ENCODE results near the gene CYP26C1. TPM values are rescaled to one million over a fixed set of nuclear protein-coding genes. Genes with fewer than 3 reads are reported as not detected.

Gene CYP26C1
- total and polyA plus RNA-seq, 2 experiments from 2014 or later = 0.18 TPM; not detected in 1

- Histone ChIP-seq H3K4me3 (no peak overlapping the region), H3K4me1 (ENCODE audit: insufficient read depth) (peaks cover 23% of the 10 kb centered on the region), H3K27me3 (peaks cover 44% of the 10 kb centered on the region), H3K79me2 (no peaks in the 10 kb centered on the region), H3K27ac (no peak overlapping the region), H3K4me2 (no peak overlapping the region), H3K9me3 (ENCODE audit: low read depth) (no peaks in the 10 kb centered on the region), H2AFZ (no peak overlapping the region), H3K9me2 (replicated peaks; ENCODE audit: insufficient read depth) (no peaks in the 10 kb centered on the region), H4K20me1 (ENCODE audit: insufficient read depth, poor library complexity, severe bottlenecking) (no peaks in the 10 kb centered on the region), H3K36me3 (replicated peaks; ENCODE audit: insufficient read depth, low read depth) (no peaks in the 10 kb centered on the region)
- 47% methylated on average over 5 of the region's 5 CpGs for WGBS (ENCODE audit: low lambda C conversion rate, missing lambda C conversion rate)
- DNase-seq (ENCODE audit: low spot score) = no peak
- no peak for TF ChIP-seq EZH2phosphoT487 (IDR thresholded peaks at IDR 0.05; ENCODE audit: low read depth, severe bottlenecking, unreplicated experiment)
- no peak for TF ChIP-seq CTCF (IDR thresholded peaks at IDR 0.05; ENCODE audit: poor library complexity)
- TF ChIP-seq EZH2 (IDR thresholded peaks at IDR 0.05; ENCODE audit: borderline replicate concordance) = no peak
Measured at GRCh38 chr10:93077860-93078337, 17.3 kb downstream of the CYP26C1 start.

GRCh38 chr10:93079663-93080349 is 19.2 kb downstream of the CYP26C1 start:
- Histone ChIP-seq H3K4me2 (peak overlapping the region; percentile 37), H3K79me2 (no peaks in the 10 kb centered on the region), H3K27me3 (peaks cover 25% of the 10 kb centered on the region), H3K9me3 (ENCODE audit: low read depth) (no peaks in the 10 kb centered on the region), H3K27ac (no peak overlapping the region), H3K9me2 (replicated peaks; ENCODE audit: insufficient read depth) (no peaks in the 10 kb centered on the region), H3K4me3 (no peak overlapping the region), H3K36me3 (replicated peaks; ENCODE audit: insufficient read depth, low read depth) (no peaks in the 10 kb centered on the region), H3K4me1 (ENCODE audit: insufficient read depth) (peaks cover 6% of the 10 kb centered on the region), H4K20me1 (ENCODE audit: insufficient read depth, poor library complexity, severe bottlenecking) (no peaks in the 10 kb centered on the region), H2AFZ (peak overlapping the region; percentile 18)
- DNase-seq (ENCODE audit: low spot score) = no peak
- WGBS (ENCODE audit: low lambda C conversion rate, missing lambda C conversion rate) = 75% methylated on average over 9 of the region's 9 CpGs
- TF ChIP-seq EZH2 (IDR thresholded peaks at IDR 0.05; ENCODE audit: borderline replicate concordance) (no peak), EZH2phosphoT487 (IDR thresholded peaks at IDR 0.05; ENCODE audit: low read depth, severe bottlenecking, unreplicated experiment) (no peak), CTCF (IDR thresholded peaks at IDR 0.05; ENCODE audit: poor library complexity) (no peak)

- H3K27me3 ChIP-seq = peaks cover 18% of the 10 kb centered on the region
Measured at GRCh38 chr10:93080350-93081046, 19.9 kb downstream of the CYP26C1 start.

More at GRCh38 chr10:93080350-93081046, 19.9 kb downstream of the CYP26C1 start:
- peak overlapping the region; percentile 18 for H2AFZ ChIP-seq
- H3K9me3 ChIP-seq (ENCODE audit: low read depth) = no peaks in the 10 kb centered on the region
- peaks cover 5% of the 10 kb centered on the region for H3K4me1 ChIP-seq (ENCODE audit: insufficient read depth)
- no peak for TF ChIP-seq EZH2phosphoT487 (IDR thresholded peaks at IDR 0.05; ENCODE audit: low read depth, severe bottlenecking, unreplicated experiment)
- no peak for TF ChIP-seq EZH2 (IDR thresholded peaks at IDR 0.05; ENCODE audit: borderline replicate concordance)
- peak; percentile 80 for TF ChIP-seq CTCF (IDR thresholded peaks at IDR 0.05; ENCODE audit: poor library complexity)
- WGBS (ENCODE audit: low lambda C conversion rate, missing lambda C conversion rate) = 61% methylated on average over 22 of the region's 22 CpGs
- no peaks in the 10 kb centered on the region for H3K36me3 ChIP-seq (replicated peaks; ENCODE audit: insufficient read depth, low read depth)
- H3K79me2 ChIP-seq = no peaks in the 10 kb centered on the region
- H3K27ac ChIP-seq = no peak overlapping the region
- no peaks in the 10 kb centered on the region for H3K9me2 ChIP-seq (replicated peaks; ENCODE audit: insufficient read depth)
- peak; percentile 75 for DNase-seq (ENCODE audit: low spot score)
- peak overlapping the region; percentile 37 for H3K4me2 ChIP-seq
- H3K4me3 ChIP-seq = no peak overlapping the region
- no peaks in the 10 kb centered on the region for H4K20me1 ChIP-seq (ENCODE audit: insufficient read depth, poor library complexity, severe bottlenecking)
